DOHH2 (cell line): Measurements from ENCODE around the gene TBK1.

ENCODE experiments used
- H3F3A ChIP-seq: fragments of 200-600 bp; sonication (generic), shearing (Covaris generic); 2 replicates; pipeline ENCODE4 v1.6.0; 2016; ENCODE audit warnings: antibody characterized with exemption, mild to moderate bottlenecking; ENCODE audit not compliant: control insufficient read depth, insufficient read depth
- H3K27ac ChIP-seq: fragments of 200-600 bp; sonication (generic); 2 replicates; pipeline ENCODE4 v1.5.1; 2014; ENCODE audit warnings: low read depth, mild to moderate bottlenecking, low read length, moderate library complexity
- H3K27me3 ChIP-seq: fragments of 200-600 bp; sonication (generic); 2 replicates; pipeline ENCODE4 v1.6.1; 2014; ENCODE audit warnings: mild to moderate bottlenecking, low read length, mixed read lengths; ENCODE audit not compliant: control insufficient read depth
- H3K36me3 ChIP-seq: fragments of 200-600 bp; sonication (generic); 2 replicates; pipeline ENCODE4 v1.6.1; 2014; ENCODE audit warnings: mild to moderate bottlenecking, low read length, moderate library complexity, mixed read lengths; ENCODE audit not compliant: control insufficient read depth
- H3K4me1 ChIP-seq: fragments of 200-600 bp; sonication (generic); 2 replicates; pipeline ENCODE4 v1.6.1; 2014; ENCODE audit warnings: mild to moderate bottlenecking, low read length, mixed read lengths; ENCODE audit not compliant: control insufficient read depth
- H3K4me2 ChIP-seq: fragments of 200-600 bp; sonication (generic); 2 replicates; pipeline ENCODE4 v1.6.0; 2014; ENCODE audit warnings: mild to moderate bottlenecking, low read length, moderate library complexity
- H3K4me3 ChIP-seq: fragments of 200-600 bp; sonication (generic); 2 replicates; pipeline ENCODE4 v1.5.1; 2014; ENCODE audit warnings: mild to moderate bottlenecking, low read length, mixed read lengths
- H3K79me2 ChIP-seq: fragments of 200-600 bp; sonication (generic); 2 replicates; pipeline ENCODE4 v1.6.1; 2014; ENCODE audit warnings: mild to moderate bottlenecking, low read length, mixed read lengths; ENCODE audit not compliant: control insufficient read depth
- H3K9me2 ChIP-seq: fragments of 200-600 bp; sonication (generic); replicated peaks from 2 replicates; pipeline ENCODE4 v1.6.1; 2014; ENCODE audit warnings: mild to moderate bottlenecking, low read length, mixed read lengths; ENCODE audit not compliant: control insufficient read depth
- H3K9me3 ChIP-seq: fragments of 200-600 bp; sonication (generic); 2 replicates; pipeline ENCODE4 v1.6.1; 2014; ENCODE audit warnings: antibody characterized with exemption, low read length, mixed read lengths; ENCODE audit not compliant: control insufficient read depth, insufficient read depth
- H4K20me1 ChIP-seq: fragments of 200-600 bp; sonication (generic); 2 replicates; pipeline ENCODE4 v1.6.0; 2014; ENCODE audit warnings: low read depth, mild to moderate bottlenecking, antibody characterized with exemption, low read length, moderate library complexity; ENCODE audit not compliant: control insufficient read depth, insufficient read depth
- EZH2phosphoT487 ChIP-seq: fragments of 200-600 bp; sonication (generic); IDR thresholded peaks from 2 replicates; pipeline ENCODE4 v1.6.1; 2017; ENCODE audit warnings: borderline replicate concordance, mild to moderate bottlenecking, antibody characterized with exemption, low read length, moderate library complexity, mixed read lengths
- TF ChIP-seq, protein P1 (sequence below): fragments of 200-600 bp; sonication (generic); IDR thresholded peaks from one replicate; pipeline ENCODE4 v1.5.1; 2014; ENCODE audit warnings: antibody characterized with exemption, mild to moderate bottlenecking, low read depth, low read length; ENCODE audit not compliant: poor library complexity, severe bottlenecking

The TBK1 gene

DNA sequence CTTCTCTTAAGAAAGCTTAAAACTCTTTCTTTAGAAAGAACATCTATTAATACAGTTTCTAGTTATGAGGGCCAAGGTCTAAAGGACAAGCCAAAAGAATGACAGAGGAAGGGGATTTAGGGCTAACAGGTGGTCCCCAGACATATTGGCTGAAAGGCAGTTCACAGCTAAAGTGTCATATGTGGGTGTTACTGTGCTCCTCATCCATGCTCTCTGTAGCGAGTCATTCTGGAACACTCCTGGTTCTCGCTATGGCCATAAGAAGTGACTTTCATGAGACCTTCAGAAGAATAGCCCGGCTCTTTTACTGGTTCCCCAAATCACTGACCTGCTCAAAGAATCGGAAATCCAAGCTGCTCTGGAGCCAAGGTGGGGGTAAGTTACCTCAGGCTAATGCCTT, 55.0 kb downstream of the TBK1 start:
- TF ChIP-seq, protein P1, sequence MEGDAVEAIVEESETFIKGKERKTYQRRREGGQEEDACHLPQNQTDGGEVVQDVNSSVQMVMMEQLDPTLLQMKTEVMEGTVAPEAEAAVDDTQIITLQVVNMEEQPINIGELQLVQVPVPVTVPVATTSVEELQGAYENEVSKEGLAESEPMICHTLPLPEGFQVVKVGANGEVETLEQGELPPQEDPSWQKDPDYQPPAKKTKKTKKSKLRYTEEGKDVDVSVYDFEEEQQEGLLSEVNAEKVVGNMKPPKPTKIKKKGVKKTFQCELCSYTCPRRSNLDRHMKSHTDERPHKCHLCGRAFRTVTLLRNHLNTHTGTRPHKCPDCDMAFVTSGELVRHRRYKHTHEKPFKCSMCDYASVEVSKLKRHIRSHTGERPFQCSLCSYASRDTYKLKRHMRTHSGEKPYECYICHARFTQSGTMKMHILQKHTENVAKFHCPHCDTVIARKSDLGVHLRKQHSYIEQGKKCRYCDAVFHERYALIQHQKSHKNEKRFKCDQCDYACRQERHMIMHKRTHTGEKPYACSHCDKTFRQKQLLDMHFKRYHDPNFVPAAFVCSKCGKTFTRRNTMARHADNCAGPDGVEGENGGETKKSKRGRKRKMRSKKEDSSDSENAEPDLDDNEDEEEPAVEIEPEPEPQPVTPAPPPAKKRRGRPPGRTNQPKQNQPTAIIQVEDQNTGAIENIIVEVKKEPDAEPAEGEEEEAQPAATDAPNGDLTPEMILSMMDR: no peak
- no peak for TF ChIP-seq EZH2phosphoT487
- H3K4me1 ChIP-seq: no peaks in the 10 kb centered on the region
- no peaks in the 10 kb centered on the region for H4K20me1 ChIP-seq
- no peaks in the 10 kb centered on the region for H3F3A ChIP-seq
- no peaks in the 10 kb centered on the region for H3K9me2 ChIP-seq
- H3K4me3 ChIP-seq: no peak overlapping the region
- no peak overlapping the region for H3K27ac ChIP-seq
- no peaks in the 10 kb centered on the region for H3K36me3 ChIP-seq
- no peaks in the 10 kb centered on the region for H3K27me3 ChIP-seq
- no peaks in the 10 kb centered on the region for H3K79me2 ChIP-seq
- no peaks in the 10 kb centered on the region for H3K9me3 ChIP-seq
- H3K4me2 ChIP-seq: no peak overlapping the region

DNA sequence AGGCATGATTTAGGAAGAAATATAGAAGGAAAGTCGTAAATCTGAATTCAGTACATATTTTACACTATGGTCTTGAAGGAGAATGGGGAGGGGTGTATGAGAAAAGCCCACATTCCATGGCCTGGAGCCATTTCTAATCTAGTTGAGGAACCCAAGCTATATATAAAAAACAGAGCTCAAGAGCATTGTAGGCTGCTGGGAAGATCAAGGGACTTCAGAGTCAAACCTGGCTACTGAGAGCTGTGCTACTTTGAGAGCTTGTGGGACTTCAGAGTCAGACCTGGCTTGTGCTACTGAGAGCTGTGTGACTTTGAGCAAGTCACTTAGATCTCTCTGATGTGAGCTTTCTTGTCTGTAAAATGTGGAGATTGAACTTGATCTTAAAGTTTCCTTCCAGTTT, 58.7 kb downstream of the TBK1 start:
- no peak for TF ChIP-seq EZH2phosphoT487
- TF ChIP-seq, protein P1: no peak
- Histone ChIP-seq H3K9me2 (no peaks in the 10 kb centered on the region), H3K9me3 (no peaks in the 10 kb centered on the region), H3F3A (no peaks in the 10 kb centered on the region), H3K4me1 (no peaks in the 10 kb centered on the region), H3K27ac (no peak overlapping the region), H3K4me3 (no peak overlapping the region), H3K79me2 (no peaks in the 10 kb centered on the region), H3K27me3 (no peaks in the 10 kb centered on the region), H3K4me2 (no peak overlapping the region), H4K20me1 (no peaks in the 10 kb centered on the region), H3K36me3 (no peaks in the 10 kb centered on the region)

DNA sequence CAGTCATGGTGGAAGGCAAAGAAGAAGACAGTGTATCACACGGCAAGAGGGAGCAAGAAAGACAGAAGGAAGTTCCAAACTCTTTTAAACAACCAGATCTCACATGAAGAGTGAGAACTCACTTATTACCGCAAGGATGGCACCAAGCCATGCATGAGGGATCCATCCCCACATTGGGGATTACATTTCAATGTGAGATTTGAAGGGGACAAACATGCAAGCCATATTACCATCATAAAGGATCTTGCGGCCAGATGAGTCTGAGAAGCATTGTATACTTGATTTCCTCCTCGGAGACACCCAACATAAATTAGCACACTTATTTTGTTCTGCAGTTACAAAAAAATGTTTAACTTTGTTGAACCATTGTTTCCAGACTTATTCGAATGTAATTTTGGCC, 66.5 kb downstream of the TBK1 start:
- no peaks in the 10 kb centered on the region for H4K20me1 ChIP-seq
- no peak overlapping the region for H3K4me3 ChIP-seq
- no peaks in the 10 kb centered on the region for H3K27me3 ChIP-seq
- no peak overlapping the region for H3K4me2 ChIP-seq
- H3K27ac ChIP-seq: no peak overlapping the region
- H3K4me1 ChIP-seq: peaks cover 20% of the 10 kb centered on the region
- no peaks in the 10 kb centered on the region for H3K9me2 ChIP-seq
- no peaks in the 10 kb centered on the region for H3K36me3 ChIP-seq
- TF ChIP-seq EZH2phosphoT487: no peak
- TF ChIP-seq, protein P1: no peak
- H3K9me3 ChIP-seq: no peaks in the 10 kb centered on the region
- H3K79me2 ChIP-seq: no peaks in the 10 kb centered on the region
- no peaks in the 10 kb centered on the region for H3F3A ChIP-seq

DNA sequence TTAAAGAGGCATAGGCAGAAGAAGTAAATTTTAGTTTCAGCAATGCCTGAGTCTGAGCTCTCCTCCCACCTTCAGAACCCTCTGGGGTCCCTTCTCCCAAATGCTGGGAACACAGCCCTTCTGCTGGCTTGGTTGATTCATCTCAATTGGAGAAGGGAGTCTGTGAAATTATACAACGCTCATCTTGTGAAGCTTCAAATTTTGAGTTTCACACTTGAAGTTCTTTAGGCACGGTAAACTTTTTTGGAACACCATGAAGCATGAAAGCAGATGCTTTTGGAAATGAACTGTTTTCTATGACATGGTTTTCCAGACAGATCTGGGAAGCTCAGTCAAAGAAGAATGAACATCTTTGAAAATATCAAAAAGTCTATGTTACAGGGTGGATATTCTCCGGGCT, 69.9 kb downstream of the TBK1 start:
- no peaks in the 10 kb centered on the region for H3K9me2 ChIP-seq
- no peaks in the 10 kb centered on the region for H3K36me3 ChIP-seq
- H3K79me2 ChIP-seq: no peaks in the 10 kb centered on the region
- no peaks in the 10 kb centered on the region for H3F3A ChIP-seq
- peaks cover 20% of the 10 kb centered on the region for H3K4me1 ChIP-seq
- H3K9me3 ChIP-seq: no peaks in the 10 kb centered on the region
- H4K20me1 ChIP-seq: no peaks in the 10 kb centered on the region
- H3K27me3 ChIP-seq: no peaks in the 10 kb centered on the region
- no peak overlapping the region for H3K27ac ChIP-seq
- no peak overlapping the region for H3K4me2 ChIP-seq
- H3K4me3 ChIP-seq: no peak overlapping the region
- TF ChIP-seq EZH2phosphoT487: no peak
- TF ChIP-seq, protein P1: no peak
